HG02970 (cell line): ENCODE measurements around the gene BMPR2.
"Not testable (repeated sequence)": the region's sequence is repeated elsewhere in the genome, so short reads cannot be mapped to it uniquely, and the experiment has no call there.

Experiments
- ATAC-seq: cut with Tn5 transposase; IDR thresholded peaks from one replicate; pipeline ENCODE4 v1.9.1; 2021; ENCODE audit warnings: mild to moderate bottlenecking, moderate library complexity, moderate number of reproducible peaks; ENCODE audit not compliant: unreplicated experiment, low FRiP score

Gene BMPR2

GRCh38 chr2:202375609-202376408 lies at the start of gene BMPR2:
Gene BMPR2 (plus strand): TSS chr2:202376327. CDS start chr2:202377475, 1,148 bp downstream.
- ATAC-seq, result peak; percentile 72

DNA sequence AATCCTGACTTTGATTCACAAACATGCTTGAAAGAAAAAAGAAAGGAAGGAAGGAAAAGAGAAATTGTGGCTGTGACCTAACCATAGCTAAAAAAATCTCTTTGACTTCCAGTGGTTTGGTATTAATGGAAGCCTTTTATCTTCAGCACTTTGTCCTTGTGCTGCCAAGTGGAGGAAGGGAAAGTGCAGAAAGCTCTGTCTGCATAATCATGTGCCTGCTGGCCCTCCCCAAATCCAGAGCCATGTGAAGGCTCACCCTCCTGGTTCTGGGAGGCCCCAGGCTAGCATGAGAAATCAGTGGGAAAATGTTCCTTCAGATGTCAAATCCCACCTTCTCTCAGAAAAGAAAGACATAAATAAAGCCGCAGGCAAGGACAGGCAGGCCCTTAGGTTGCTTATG lies 48.3 kb upstream of the BMPR2 start:
- ATAC-seq, result no peak

GRCh38 chr2:202335791-202336467 lies 40.2 kb upstream of the BMPR2 start:
- ATAC-seq, result no peak

DNA sequence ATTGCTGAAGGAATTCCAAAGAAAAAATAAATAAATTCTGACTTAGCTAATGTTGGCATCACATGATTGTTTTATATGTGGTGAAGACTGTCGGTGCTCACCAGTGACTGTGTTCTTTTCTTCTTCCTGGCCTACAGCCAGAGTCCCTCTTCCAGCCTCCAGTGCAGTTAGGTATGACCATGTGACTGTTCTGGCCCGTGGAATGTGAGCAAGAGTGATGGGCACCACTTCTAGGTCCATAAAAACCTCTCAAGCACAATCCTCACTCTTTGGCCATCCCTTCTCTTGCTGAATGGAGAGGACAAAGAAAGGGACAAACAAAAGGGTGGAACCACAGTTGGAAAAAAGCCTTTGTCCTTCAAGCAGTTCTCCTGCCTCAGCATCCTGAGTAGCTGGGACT lies 39.0 kb upstream of the BMPR2 start:
- no peak for ATAC-seq

DNA sequence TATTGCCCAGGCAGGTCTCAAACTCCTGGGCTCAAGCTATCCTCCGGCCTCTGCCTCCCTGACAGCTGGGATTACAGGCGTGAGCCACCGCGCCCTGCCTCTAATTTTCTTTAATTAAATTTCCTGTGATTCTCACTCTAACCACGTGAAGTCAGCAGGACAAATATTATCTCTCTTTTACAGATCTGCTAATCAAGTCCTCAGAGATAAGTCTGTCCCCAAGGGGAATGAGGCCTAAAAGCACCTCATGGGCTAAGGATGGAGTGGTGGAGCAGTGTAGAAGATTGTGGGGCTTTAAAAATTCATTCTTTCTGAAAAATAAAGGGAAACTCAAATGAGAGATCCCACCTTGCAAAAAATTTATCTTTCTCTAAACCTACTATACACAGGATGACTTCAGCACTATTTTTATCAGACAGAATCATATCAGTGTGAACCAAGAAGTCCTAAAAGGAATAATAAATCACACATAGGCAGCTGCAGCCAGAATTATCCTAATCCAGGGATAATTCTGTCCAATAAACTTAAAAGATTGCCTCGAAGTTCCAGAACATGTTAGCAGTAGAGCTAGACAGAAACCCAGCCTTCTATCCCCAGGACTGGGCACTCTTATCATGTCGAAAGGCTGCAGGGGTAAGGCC lies 38.3 kb upstream of the BMPR2 start:
- ATAC-seq, result no peak

- no peak for ATAC-seq
Observed at GRCh38 chr2:202339071-202339870, 36.9 kb upstream of the BMPR2 start.

DNA sequence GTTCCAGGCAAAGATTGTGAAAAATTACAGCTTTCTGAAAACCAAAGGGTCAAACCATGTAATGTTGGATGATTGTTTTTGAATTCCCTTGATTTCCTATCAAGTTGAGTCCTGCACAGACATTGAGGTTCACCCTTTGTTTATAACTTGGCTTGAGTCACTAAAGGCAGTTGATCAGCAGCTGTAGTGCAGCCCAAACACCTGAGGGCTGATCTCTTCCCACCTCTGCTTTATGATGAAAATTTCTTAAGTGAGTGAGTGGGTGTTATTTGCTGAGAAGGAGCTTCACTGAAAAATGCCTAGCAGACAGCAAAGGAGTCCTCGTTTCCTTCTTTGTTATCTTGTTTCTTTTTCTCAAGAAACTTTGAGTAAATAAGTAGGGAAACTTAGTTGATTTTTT lies 31.9 kb upstream of the BMPR2 start:
- no peak for ATAC-seq

- no peak for ATAC-seq
Observed at GRCh38 chr2:202346180-202346579, 29.9 kb upstream of the BMPR2 start.

GRCh38 chr2:202353430-202353829 lies 22.7 kb upstream of the BMPR2 start:
- no peak for ATAC-seq

DNA sequence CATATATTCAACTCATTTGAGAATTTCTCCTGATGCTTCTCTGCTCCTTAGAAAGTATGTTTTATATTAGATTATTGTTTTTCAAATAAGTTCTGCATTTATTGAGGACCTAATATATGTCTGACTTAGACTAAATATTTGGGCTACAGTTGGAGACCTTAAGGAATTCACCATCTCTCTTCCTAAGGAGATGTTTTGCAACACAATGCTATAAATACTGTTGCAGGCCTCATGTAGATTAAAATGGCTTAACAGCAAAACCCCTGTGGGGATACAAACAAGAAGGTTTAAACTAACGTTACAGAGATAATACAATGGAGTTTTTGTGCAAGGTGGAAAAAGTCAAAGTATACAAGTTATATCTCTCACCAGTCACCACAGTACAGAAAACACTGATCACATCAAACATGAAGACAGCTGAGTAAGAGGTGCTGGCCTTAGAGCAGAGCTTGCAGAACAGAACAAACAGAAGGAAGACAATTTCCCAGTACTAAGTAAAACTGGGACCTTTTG lies 20.1 kb upstream of the BMPR2 start:
- no peak for ATAC-seq

GRCh38 chr2:202358924-202359323 lies 17.2 kb upstream of the BMPR2 start:
- ATAC-seq, result not testable (repeated sequence)

DNA sequence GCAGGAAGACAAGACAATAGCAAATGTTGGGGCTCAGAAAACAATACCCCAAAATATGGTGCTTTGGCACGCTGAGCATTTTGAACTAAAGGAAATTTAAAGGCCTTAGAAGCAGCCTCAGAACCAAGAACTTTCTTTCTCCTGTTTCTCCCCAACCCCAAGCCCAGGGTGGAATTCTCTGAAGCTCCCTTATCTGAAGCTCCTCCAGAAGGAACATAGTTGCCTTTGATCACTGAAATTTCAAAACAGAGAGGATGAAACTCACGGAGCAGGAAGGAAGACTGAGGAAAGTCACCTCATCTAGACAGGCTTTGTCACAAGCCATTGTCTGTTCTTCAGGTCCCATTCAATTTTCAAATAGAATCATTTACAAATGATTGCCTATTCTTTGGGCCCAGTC lies 15.5 kb upstream of the BMPR2 start:
- ATAC-seq, result no peak

DNA sequence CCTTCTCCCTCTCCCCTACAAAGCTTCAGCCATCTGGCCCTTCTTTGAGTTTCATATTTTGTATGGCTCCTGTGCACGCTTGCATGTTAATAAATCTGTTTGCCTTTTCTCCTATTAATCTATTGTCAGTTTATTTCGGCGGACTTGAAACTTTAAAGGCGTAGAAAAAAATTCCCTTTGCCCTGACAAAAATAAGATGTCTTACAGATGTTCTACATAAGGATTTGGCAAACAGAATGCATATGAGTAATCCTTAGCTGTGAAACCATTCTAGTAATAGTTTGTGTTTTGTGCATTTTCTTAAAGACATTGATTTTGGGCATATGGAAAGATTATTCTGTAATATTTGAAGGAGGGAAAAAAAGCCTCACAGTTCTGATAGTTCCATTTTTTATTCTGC lies 15.0 kb upstream of the BMPR2 start:
- no peak for ATAC-seq

DNA sequence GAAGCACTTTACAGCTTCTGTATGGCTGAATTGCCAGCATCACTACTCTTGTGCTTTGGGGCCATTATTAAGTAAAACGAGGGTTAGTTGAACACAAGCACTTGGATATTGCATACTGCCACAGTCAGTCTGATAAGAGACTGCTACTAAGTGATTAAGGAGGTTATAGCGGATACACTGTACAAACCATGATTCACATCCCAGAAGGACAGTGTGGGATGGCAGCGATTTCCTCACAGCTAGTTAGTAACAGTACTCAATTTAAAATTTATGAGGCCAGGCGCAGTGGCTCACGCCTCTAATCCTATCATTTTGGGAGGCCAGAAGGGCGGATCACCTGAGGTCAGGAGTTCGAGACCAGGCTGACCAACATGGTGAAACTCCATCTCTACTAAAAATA lies 2.6 kb upstream of the BMPR2 start:
- no peak for ATAC-seq

DNA sequence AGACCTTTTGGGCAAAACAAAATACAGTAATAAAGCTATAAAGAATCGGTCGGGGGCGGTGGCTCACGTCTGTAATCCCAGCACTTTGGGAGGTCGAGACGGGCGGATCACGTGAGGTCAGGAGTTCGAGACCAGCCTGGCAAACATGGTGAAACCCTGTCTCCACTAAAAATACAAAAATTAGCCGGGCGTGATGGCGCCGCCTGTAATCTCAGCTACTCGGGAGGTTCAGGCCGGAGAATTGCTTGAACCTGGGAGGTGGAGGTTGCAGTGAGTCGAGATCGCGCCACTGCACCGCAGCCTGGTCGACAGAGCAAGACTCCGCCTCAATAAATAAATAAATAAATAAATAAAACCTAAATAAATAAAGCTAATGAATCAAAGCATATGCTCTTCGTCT lies 1.7 kb upstream of the BMPR2 start:
- not testable (repeated sequence) for ATAC-seq

GRCh38 chr2:202375033-202375608 lies 1.0 kb upstream of the BMPR2 start:
- no peak for ATAC-seq

DNA sequence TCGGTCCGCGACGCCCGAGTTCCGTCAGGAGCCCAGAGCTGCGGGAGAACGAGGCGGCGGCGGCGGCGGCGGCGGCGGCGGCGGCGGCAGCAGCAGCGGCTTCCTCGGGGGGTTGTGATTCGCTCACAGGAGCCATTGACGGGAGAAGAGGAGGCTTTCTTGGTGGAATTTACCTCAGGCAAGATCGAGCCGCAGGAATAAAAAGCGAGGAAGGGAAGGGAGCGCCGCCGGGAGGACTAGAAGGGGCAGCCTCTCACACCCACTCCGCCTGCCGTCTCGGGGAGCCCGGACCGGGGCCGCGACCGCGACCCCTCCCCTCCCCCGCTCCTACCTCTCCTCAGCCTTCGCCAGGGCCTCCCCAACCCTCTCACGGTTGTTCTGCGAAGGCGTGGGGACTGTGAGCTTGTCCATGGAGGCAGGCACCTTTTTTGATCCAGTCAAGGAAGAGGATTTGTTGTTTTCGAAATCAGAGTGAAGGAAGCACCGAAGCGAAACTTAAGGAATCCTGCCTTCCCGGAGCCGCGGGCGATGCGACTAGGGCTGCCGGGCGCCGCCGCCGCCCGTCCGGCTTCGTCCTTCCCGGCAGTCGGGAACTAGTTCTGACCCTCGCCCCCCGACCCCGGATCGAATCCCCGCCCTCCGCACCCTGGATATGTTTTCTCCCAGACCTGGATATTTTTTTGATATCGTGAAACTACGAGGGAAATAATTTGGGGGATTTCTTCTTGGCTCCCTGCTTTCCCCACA lies 506 bp downstream of the BMPR2 start:
- peak; percentile 26 for ATAC-seq

DNA sequence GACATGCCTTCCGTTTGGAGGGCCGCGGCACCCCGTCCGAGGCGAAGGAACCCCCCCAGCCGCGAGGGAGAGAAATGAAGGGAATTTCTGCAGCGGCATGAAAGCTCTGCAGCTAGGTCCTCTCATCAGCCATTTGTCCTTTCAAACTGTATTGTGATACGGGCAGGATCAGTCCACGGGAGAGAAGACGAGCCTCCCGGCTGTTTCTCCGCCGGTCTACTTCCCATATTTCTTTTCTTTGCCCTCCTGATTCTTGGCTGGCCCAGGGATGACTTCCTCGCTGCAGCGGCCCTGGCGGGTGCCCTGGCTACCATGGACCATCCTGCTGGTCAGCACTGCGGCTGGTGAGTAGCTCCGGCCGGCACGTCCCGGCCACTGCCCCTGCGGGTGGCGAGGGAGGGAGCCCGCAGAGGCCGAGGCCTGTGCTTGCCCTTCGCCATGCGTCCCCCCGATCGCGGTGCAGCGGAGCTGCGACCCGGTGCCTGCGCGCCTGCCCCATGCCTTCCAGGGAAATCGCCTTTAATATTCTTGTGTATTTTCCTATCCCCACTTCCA lies 1.2 kb downstream of the BMPR2 start:
- no peak for ATAC-seq

DNA sequence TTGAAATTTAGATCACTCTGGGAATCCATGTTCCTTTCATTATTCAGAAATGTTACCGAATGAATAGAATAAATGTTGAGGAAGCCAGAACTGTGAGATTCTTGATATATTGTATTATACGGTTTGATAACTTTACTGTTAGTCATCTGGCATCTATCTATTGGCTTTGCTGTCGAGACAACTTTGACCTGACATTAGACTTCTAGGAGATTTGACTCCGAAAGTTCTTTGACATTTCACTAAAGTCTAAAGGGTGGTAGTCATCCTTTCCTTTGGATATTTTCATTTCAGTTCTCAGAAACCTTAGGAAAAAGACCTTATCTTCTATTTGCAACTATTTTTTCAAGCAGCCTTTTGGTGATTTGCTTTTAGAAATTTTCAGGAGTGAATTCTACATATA lies 1.9 kb downstream of the BMPR2 start:
- ATAC-seq, result no peak
